ENCODE data around the gene MCTP2. TPM values are rescaled to one million over a fixed set of nuclear protein-coding genes. Genes with fewer than 3 reads are reported as not detected.

Gene MCTP2
- polyA plus RNA-seq, 3 donors = 2.4 to 7.4 (median 7.3) TPM

DNA sequence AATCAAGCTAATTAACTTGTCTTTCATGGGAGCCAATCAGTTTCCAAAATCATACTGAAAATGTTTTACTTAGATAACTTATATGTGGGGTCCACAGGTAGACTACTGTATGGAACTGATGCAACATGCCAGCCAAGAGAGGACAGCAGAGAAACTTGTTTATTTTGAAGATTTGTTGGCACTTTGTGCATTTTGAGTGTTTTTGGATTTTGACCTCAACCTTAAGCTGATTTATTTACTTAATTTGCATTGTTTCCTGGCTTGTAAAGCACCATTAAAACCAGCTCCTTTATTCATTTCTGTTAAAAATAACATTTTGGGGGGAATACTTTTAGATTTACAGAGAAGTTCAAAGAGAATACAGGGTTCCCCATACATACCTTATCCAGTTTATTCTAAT, 166.6 kb downstream of the MCTP2 start:
- no peak overlapping the region for H2AFZ ChIP-seq (ENCODE audit: insufficient read depth, low read depth, low read length, poor library complexity, severe bottlenecking)
- no peaks in the 10 kb centered on the region for H4K20me1 ChIP-seq (ENCODE audit: insufficient read depth, low read length)
- no peak overlapping the region for H3K4me3 Mint-ChIP-seq
- H3K9me3 Mint-ChIP-seq = no peaks in the 10 kb centered on the region
- no peak overlapping the region for H3K27ac ChIP-seq (ENCODE audit: low read depth in 1 of 2, low read length in 2 of 2)
- H3K9me3 ChIP-seq (replicated peaks in 1 of 2; ENCODE audit: control insufficient read depth in 1 of 2, insufficient read depth in 1 of 2, low read length in 2 of 2) = no peaks in the 10 kb centered on the region
- H3K27me3 ChIP-seq (ENCODE audit: control insufficient read depth in 2 of 2, insufficient read depth in 2 of 2, low read length in 2 of 2) = no peaks in the 10 kb centered on the region
- TF ChIP-seq, protein P1, sequence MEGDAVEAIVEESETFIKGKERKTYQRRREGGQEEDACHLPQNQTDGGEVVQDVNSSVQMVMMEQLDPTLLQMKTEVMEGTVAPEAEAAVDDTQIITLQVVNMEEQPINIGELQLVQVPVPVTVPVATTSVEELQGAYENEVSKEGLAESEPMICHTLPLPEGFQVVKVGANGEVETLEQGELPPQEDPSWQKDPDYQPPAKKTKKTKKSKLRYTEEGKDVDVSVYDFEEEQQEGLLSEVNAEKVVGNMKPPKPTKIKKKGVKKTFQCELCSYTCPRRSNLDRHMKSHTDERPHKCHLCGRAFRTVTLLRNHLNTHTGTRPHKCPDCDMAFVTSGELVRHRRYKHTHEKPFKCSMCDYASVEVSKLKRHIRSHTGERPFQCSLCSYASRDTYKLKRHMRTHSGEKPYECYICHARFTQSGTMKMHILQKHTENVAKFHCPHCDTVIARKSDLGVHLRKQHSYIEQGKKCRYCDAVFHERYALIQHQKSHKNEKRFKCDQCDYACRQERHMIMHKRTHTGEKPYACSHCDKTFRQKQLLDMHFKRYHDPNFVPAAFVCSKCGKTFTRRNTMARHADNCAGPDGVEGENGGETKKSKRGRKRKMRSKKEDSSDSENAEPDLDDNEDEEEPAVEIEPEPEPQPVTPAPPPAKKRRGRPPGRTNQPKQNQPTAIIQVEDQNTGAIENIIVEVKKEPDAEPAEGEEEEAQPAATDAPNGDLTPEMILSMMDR (IDR thresholded peaks at IDR 0.05) = no peak
- H3K4me2 ChIP-seq (replicated peaks; ENCODE audit: extremely low read depth, low read length, poor library complexity, severe bottlenecking) = no peak overlapping the region
- H3K27me3 Mint-ChIP-seq (ENCODE audit: low read depth in 3 of 3) = no peaks in the 10 kb centered on the region
- no peak for DNase-seq
- H3K4me1 Mint-ChIP-seq = no peaks in the 10 kb centered on the region
- H3K4me1 ChIP-seq (ENCODE audit: control insufficient read depth in 1 of 2, insufficient read depth in 2 of 2, low read length in 2 of 2) = no peaks in the 10 kb centered on the region
- H3K36me3 ChIP-seq (replicated peaks in 1 of 2; ENCODE audit: control insufficient read depth in 1 of 2, insufficient read depth in 2 of 2, low read length in 2 of 2) = peaks cover 0 to 22% of the 10 kb centered on the region in 2 donors
- H3K27ac Mint-ChIP-seq = no peak overlapping the region
- intact Hi-C loops (cut with micrococcal nuclease) = no loop called here
- no peak overlapping the region for H3K4me3 ChIP-seq (replicated peaks in 1 of 3; ENCODE audit: low read depth in 2 of 3, low read length in 3 of 3)
- H3K36me3 Mint-ChIP-seq = peaks cover 32 to 59% of the 10 kb centered on the region in 2 donors
- H3K79me2 ChIP-seq (ENCODE audit: insufficient read depth, low read length) = no peaks in the 10 kb centered on the region
- no peak overlapping the region for H3K9ac ChIP-seq (ENCODE audit: insufficient read depth, low read length, poor library complexity, severe bottlenecking)

DNA sequence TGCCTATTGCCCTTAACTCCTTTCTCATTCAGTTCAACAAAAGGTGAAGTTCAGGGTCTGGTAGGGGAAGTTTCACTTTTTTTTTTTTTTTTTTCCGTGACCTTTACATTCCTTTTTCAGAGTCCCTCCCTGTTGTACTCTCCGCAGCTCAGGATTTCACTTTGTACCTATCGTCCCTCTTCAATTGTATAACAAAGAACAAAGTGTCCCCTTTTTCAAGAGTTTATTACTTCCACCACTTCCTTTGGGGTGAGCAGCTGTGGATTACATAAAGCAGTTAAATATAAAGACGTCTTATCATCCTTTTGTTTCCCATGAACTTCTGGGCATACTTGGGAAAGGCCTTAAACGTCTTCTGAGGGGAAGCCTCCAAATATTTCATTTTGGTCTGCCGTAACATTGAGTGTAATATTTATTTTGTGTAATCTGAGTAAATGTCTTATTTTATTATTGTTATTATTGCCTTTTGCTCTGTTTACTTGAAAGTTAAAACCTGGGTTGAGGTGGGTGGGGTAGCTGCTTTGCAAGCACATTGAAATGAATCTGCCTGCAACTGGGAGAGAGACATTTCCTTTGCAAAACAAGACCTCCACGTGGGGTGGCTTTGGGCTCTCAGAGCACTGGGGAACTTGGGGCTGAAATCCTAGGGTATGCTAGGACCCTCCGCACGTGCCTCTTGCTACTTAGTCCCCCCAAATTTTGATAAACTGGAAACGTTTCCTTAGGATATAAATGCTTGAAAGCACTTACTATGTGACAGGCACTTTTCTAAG, 169.4 kb downstream of the MCTP2 start:
- no peaks in the 10 kb centered on the region for H4K20me1 ChIP-seq (ENCODE audit: insufficient read depth, low read length)
- peak overlapping the region in 2 of 7 donors; percentile 40 to 47 for H3K27ac Mint-ChIP-seq
- WGBS (ENCODE audit: insufficient coverage) = 85% methylated on average over 4 of the region's 10 CpGs

More for the DNA sequence above, 169.4 kb downstream of the MCTP2 start:
- TF ChIP-seq, protein P1 (IDR thresholded peaks at IDR 0.05) = no peak
- no peak for DNase-seq
- no peaks in the 10 kb centered on the region for H3K9me3 Mint-ChIP-seq
- H3K4me1 Mint-ChIP-seq = no peaks in the 10 kb centered on the region
- Histone ChIP-seq H3K9ac (ENCODE audit: insufficient read depth, low read length, poor library complexity, severe bottlenecking) (no peak overlapping the region), H3K27me3 (ENCODE audit: control insufficient read depth in 2 of 2, insufficient read depth in 2 of 2, low read length in 2 of 2) (no peaks in the 10 kb centered on the region), H3K4me2 (replicated peaks; ENCODE audit: extremely low read depth, low read length, poor library complexity, severe bottlenecking) (no peak overlapping the region), H3K4me1 (ENCODE audit: control insufficient read depth in 1 of 2, insufficient read depth in 2 of 2, low read length in 2 of 2) (no peaks in the 10 kb centered on the region), H3K79me2 (ENCODE audit: insufficient read depth, low read length) (no peaks in the 10 kb centered on the region), H3K9me3 (replicated peaks in 1 of 2; ENCODE audit: control insufficient read depth in 1 of 2, insufficient read depth in 1 of 2, low read length in 2 of 2) (no peaks in the 10 kb centered on the region), H3K4me3 (replicated peaks in 1 of 3; ENCODE audit: low read depth in 2 of 3, low read length in 3 of 3) (no peak overlapping the region), H3K27ac (ENCODE audit: low read depth in 1 of 2, low read length in 2 of 2) (no peak overlapping the region), H3K36me3 (replicated peaks in 1 of 2; ENCODE audit: control insufficient read depth in 1 of 2, insufficient read depth in 2 of 2, low read length in 2 of 2) (peaks cover 0 to 31% of the 10 kb centered on the region in 2 donors), H2AFZ (ENCODE audit: insufficient read depth, low read depth, low read length, poor library complexity, severe bottlenecking) (no peak overlapping the region)
- intact Hi-C loops (cut with micrococcal nuclease) = no loop called here
- no peak overlapping the region for H3K4me3 Mint-ChIP-seq
- H3K36me3 Mint-ChIP-seq = peaks cover 44 to 71% of the 10 kb centered on the region in 2 donors
- no peaks in the 10 kb centered on the region for H3K27me3 Mint-ChIP-seq (ENCODE audit: low read depth in 3 of 3)

Measured in CD14-positive monocyte (primary cell).